VCaP (cell line): ENCODE measurements around the gene LDLR.

Experiments used
- H3K27ac ChIP-seq: fragments of 450-650 bp; 2 replicates; pipeline ENCODE4 v1.5.1; 2017
- CTCF ChIP-seq: fragments of 450-650 bp; conservative IDR thresholded peaks from 2 replicates; pipeline ENCODE4 v1.5.1; 2017; ENCODE audit warnings: mild to moderate bottlenecking, moderate library complexity

The LDLR gene

DNA sequence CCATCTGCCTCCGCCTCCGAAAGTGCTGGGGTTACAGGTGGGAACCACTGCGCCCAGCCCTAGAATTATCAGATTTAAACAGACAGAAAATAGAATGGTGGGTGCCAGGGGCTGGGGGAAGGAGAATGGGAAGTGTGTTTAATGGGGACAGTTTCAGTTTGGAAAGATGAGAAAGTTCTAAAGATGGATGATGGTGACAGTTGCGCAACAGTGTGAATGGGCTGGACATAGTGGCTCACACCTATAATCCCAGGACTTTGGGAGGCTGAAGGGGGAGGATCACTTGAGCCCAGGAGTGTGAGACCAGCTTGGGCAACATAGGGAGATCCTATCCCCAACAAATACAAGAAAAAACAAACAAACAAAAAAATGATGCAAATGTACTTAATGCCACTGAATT lies 92.2 kb downstream of the LDLR start:
- no peak for TF ChIP-seq CTCF
- H3K27ac ChIP-seq: no peak overlapping the region
